ENCODE data around the gene CTIF.

Gene CTIF

GRCh38 chr18:48792141-48792540 is 253.3 kb downstream of the CTIF start:
- no peak for DNase-seq (ENCODE audit: low read depth)
- no peak for TF ChIP-seq CTCF (IDR thresholded peaks at IDR 0.05; ENCODE audit: insufficient read depth, low read depth, low read length, missing control alignments)
- H3K4me3 ChIP-seq (ENCODE audit: low read length): no peak overlapping the region

GRCh38 chr18:48792611-48793380 is 254.0 kb downstream of the CTIF start:
- H3K4me3 ChIP-seq (ENCODE audit: low read length): no peak overlapping the region
- no peak for DNase-seq (ENCODE audit: low read depth)
- TF ChIP-seq CTCF (IDR thresholded peaks at IDR 0.05; ENCODE audit: insufficient read depth, low read depth, low read length, missing control alignments): no peak

DNA sequence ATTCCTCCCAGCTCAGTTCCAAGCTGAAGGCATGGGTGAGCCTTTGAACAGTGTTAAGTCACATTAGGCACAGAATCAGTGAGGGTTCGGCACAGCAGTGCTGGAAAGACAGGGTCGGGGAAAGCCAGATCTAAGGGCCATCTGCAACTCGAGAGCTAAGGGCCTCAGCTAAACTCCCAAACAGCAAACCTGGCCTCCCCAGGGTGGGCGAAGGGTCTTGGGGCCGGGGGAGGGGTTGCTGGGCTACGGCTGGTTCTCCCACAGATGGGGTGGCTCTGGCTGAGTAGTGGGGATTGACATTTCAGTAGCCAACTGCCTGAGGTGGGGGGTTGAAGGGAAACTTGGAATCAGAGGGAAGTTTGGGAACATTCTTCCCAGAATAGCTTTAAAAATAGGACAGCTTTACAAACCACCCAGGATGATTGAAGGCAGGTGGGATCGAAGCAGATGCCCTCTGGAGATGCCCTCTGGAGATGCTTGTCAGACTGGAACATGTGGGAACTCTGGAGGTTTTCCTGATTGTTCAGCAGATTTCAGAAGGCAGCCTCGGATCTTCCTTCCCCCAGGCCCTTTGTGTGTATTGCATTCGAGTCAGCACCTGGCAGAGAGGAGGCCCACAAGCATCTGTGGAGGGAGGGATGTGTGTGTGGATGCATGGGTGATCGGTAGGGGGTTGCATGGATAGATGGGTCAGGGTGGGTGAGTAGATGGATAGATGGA is 255.6 kb downstream of the CTIF start:
- TF ChIP-seq CTCF (IDR thresholded peaks at IDR 0.05; ENCODE audit: insufficient read depth, low read depth, low read length, missing control alignments): no peak
- DNase-seq (ENCODE audit: low read depth): no peak
- no peak overlapping the region for H3K4me3 ChIP-seq (ENCODE audit: low read length)

- DNase-seq (ENCODE audit: low read depth): no peak
- no peak overlapping the region for H3K4me3 ChIP-seq (ENCODE audit: low read length)
- TF ChIP-seq CTCF (IDR thresholded peaks at IDR 0.05; ENCODE audit: insufficient read depth, low read depth, low read length, missing control alignments): no peak
These were observed 256.9 kb downstream of the CTIF start for GRCh38 chr18:48795696-48796095.

- DNase-seq (ENCODE audit: low read depth): no peak
- no peak for TF ChIP-seq CTCF (IDR thresholded peaks at IDR 0.05; ENCODE audit: insufficient read depth, low read depth, low read length, missing control alignments)
These were observed 257.8 kb downstream of the CTIF start for GRCh38 chr18:48796491-48797205.

DNA sequence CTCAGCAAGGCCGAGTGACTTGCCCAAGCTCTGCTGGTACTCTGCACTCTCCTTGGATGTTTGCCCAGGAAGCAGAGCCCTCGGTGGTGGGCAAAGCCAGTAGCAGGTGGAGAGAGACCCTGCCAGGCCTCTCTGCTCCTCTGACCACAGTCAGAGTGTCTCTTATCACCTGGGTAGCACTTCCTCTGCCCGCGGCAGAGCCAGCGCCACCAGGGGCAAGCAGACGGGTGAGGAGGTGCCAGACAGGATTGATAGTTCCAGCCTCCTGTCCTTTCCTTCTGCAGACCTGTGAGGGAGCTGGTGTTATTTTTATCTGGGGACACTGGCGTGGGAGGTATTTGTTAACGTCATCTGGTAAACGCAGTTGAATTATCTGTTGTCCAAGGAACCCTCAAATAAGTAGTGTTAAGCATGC is 259.0 kb downstream of the CTIF start:
- no peak for DNase-seq (ENCODE audit: low read depth)
- TF ChIP-seq CTCF (IDR thresholded peaks at IDR 0.05; ENCODE audit: insufficient read depth, low read depth, low read length, missing control alignments): no peak
- H3K4me3 ChIP-seq (ENCODE audit: low read length): no peak overlapping the region

More at GRCh38 chr18:48796491-48797205, 257.8 kb downstream of the CTIF start:
- H3K4me3 ChIP-seq (ENCODE audit: low read length): no peak overlapping the region
